Measurements from ENCODE around the gene LAMB4.
A peak's percentile ranks its signal among the peaks of the same experiment; 100 is the strongest.

Gene LAMB4

GRCh38 chr7:108002726-108003598 is 127.2 kb downstream of the LAMB4 start, which contains the start of gene LAMB1:
LAMB1 (minus strand) TSS chr7:108003161; CDS start chr7:108002885, 276 bp downstream.
- no peaks in the 10 kb centered on the region for H3K36me3 ChIP-seq (ENCODE audit: control insufficient read depth, insufficient read depth, low read length)
- peak within 1 kb of the TSS; percentile 95 for H3K56ac ChIP-seq (ENCODE audit: low read length)
- H4K5ac ChIP-seq (ENCODE audit: low read length) = no peak within 1 kb of the TSS
- no peak within 1 kb of the TSS for H2AK5ac ChIP-seq (ENCODE audit: low read length)
- peak within 1 kb of the TSS; percentile 47 for H2BK120ac ChIP-seq (ENCODE audit: low read depth, low read length)
- peak within 1 kb of the TSS; percentile 73 for H3K18ac ChIP-seq (ENCODE audit: low read length)
- peak; percentile 84 for DNase-seq
- H3K4me1 ChIP-seq (ENCODE audit: control insufficient read depth, low read depth, low read length) = peaks cover 2% of the 10 kb centered on the region
- no peaks in the 10 kb centered on the region for H3K79me2 ChIP-seq (ENCODE audit: control insufficient read depth, insufficient read depth, low read length)
- H3K27me3 ChIP-seq (ENCODE audit: insufficient read depth, low read length, poor library complexity) = peaks cover 5% of the 10 kb centered on the region
- no peak within 1 kb of the TSS for H2BK15ac ChIP-seq (replicated peaks; ENCODE audit: low read depth)
- peak within 1 kb of the TSS; percentile 80 for H3K23ac ChIP-seq (ENCODE audit: low read length)
- no CpG with 5 or more reads among the region's 75 CpGs for WGBS (ENCODE audit: extremely low coverage, insufficient coverage, low lambda C conversion rate)
- H2BK5ac ChIP-seq (ENCODE audit: low read length) = no peak within 1 kb of the TSS
- peak within 1 kb of the TSS; percentile 98 for H3K4me2 ChIP-seq (ENCODE audit: low read length)
- no peak within 1 kb of the TSS for H3K4ac ChIP-seq (ENCODE audit: low read depth, low read length)
- peak within 1 kb of the TSS; percentile 85 for H3K9ac ChIP-seq (ENCODE audit: low read length)
- H4K8ac ChIP-seq (ENCODE audit: low read depth, low read length) = no peak within 1 kb of the TSS
- peak within 1 kb of the TSS; percentile 65 for H3K27ac ChIP-seq (ENCODE audit: low read depth, low read length)
- peak within 1 kb of the TSS; percentile 74 for H3K4me3 ChIP-seq (ENCODE audit: low read length)
- peaks cover 2% of the 10 kb centered on the region for H3K79me1 ChIP-seq (ENCODE audit: low read length)

GRCh38 chr7:108001764-108002725 is 128.1 kb downstream of the LAMB4 start:
- peak overlapping the region; percentile 80 for H3K23ac ChIP-seq (ENCODE audit: low read length)
- peaks cover 2% of the 10 kb centered on the region for H3K79me1 ChIP-seq (ENCODE audit: low read length)
- no CpG with 5 or more reads among the region's 75 CpGs for WGBS (ENCODE audit: extremely low coverage, insufficient coverage, low lambda C conversion rate)
- no peak overlapping the region for H4K8ac ChIP-seq (ENCODE audit: low read depth, low read length)
- H3K27me3 ChIP-seq (ENCODE audit: insufficient read depth, low read length, poor library complexity) = peaks cover 5% of the 10 kb centered on the region
- H3K9ac ChIP-seq (ENCODE audit: low read length) = peak overlapping the region; percentile 85
- no peak overlapping the region for H2AK5ac ChIP-seq (ENCODE audit: low read length)
- no peak overlapping the region for H3K4ac ChIP-seq (ENCODE audit: low read depth, low read length)
- no peak overlapping the region for H2BK120ac ChIP-seq (ENCODE audit: low read depth, low read length)
- H3K56ac ChIP-seq (ENCODE audit: low read length) = peak overlapping the region; percentile 95
- peak; percentile 70 for DNase-seq
- no peak overlapping the region for H4K5ac ChIP-seq (ENCODE audit: low read length)
- H3K27ac ChIP-seq (ENCODE audit: low read depth, low read length) = no peak overlapping the region
- peak overlapping the region; percentile 74 for H3K4me3 ChIP-seq (ENCODE audit: low read length)
- H3K36me3 ChIP-seq (ENCODE audit: control insufficient read depth, insufficient read depth, low read length) = no peaks in the 10 kb centered on the region
- peaks cover 2% of the 10 kb centered on the region for H3K4me1 ChIP-seq (ENCODE audit: control insufficient read depth, low read depth, low read length)
- no peak overlapping the region for H2BK5ac ChIP-seq (ENCODE audit: low read length)
- H3K4me2 ChIP-seq (ENCODE audit: low read length) = peak overlapping the region; percentile 98
- no peaks in the 10 kb centered on the region for H3K79me2 ChIP-seq (ENCODE audit: control insufficient read depth, insufficient read depth, low read length)
- peak overlapping the region; percentile 3 for H3K18ac ChIP-seq (ENCODE audit: low read length)
- no peak overlapping the region for H2BK15ac ChIP-seq (replicated peaks; ENCODE audit: low read depth)

- Histone ChIP-seq H3K79me2 (ENCODE audit: control insufficient read depth, insufficient read depth, low read length) (no peaks in the 10 kb centered on the region), H3K4me1 (ENCODE audit: control insufficient read depth, low read depth, low read length) (peaks cover 2% of the 10 kb centered on the region), H3K79me1 (ENCODE audit: low read length) (peaks cover 2% of the 10 kb centered on the region), H3K18ac (ENCODE audit: low read length) (no peak overlapping the region), H2AK5ac (ENCODE audit: low read length) (no peak overlapping the region), H3K4ac (ENCODE audit: low read depth, low read length) (no peak overlapping the region), H3K27ac (ENCODE audit: low read depth, low read length) (no peak overlapping the region), H4K5ac (ENCODE audit: low read length) (no peak overlapping the region), H3K27me3 (ENCODE audit: insufficient read depth, low read length, poor library complexity) (peaks cover 5% of the 10 kb centered on the region), H3K4me2 (ENCODE audit: low read length) (peak overlapping the region; percentile 98), H2BK120ac (ENCODE audit: low read depth, low read length) (no peak overlapping the region), H2BK15ac (replicated peaks; ENCODE audit: low read depth) (no peak overlapping the region), H3K4me3 (ENCODE audit: low read length) (peak overlapping the region; percentile 74), H2BK5ac (ENCODE audit: low read length) (no peak overlapping the region), H4K8ac (ENCODE audit: low read depth, low read length) (no peak overlapping the region), H3K36me3 (ENCODE audit: control insufficient read depth, insufficient read depth, low read length) (no peaks in the 10 kb centered on the region), H3K56ac (ENCODE audit: low read length) (peak overlapping the region; percentile 95), H3K23ac (ENCODE audit: low read length) (peak overlapping the region; percentile 70), H3K9ac (ENCODE audit: low read length) (peak overlapping the region; percentile 85)
- WGBS (ENCODE audit: extremely low coverage, insufficient coverage, low lambda C conversion rate) = no CpG with 5 or more reads among the region's 37 CpGs
- peak; percentile 91 for DNase-seq
Observed at GRCh38 chr7:108000875-108001763, 129.0 kb downstream of the LAMB4 start.

- no peak overlapping the region for H3K27ac ChIP-seq (ENCODE audit: low read depth, low read length)
- H2BK120ac ChIP-seq (ENCODE audit: low read depth, low read length) = no peak overlapping the region
- no peak overlapping the region for H3K4me2 ChIP-seq (ENCODE audit: low read length)
- no peak overlapping the region for H3K18ac ChIP-seq (ENCODE audit: low read length)
- no peak overlapping the region for H3K4ac ChIP-seq (ENCODE audit: low read depth, low read length)
- no peak overlapping the region for H3K56ac ChIP-seq (ENCODE audit: low read length)
- H2AK5ac ChIP-seq (ENCODE audit: low read length) = no peak overlapping the region
- H3K27me3 ChIP-seq (ENCODE audit: insufficient read depth, low read length, poor library complexity) = peaks cover 4% of the 10 kb centered on the region
- DNase-seq = peak; percentile 89
- H3K79me2 ChIP-seq (ENCODE audit: control insufficient read depth, insufficient read depth, low read length) = no peaks in the 10 kb centered on the region
- H4K8ac ChIP-seq (ENCODE audit: low read depth, low read length) = no peak overlapping the region
- H3K4me1 ChIP-seq (ENCODE audit: control insufficient read depth, low read depth, low read length) = peaks cover 4% of the 10 kb centered on the region
- H3K23ac ChIP-seq (ENCODE audit: low read length) = no peak overlapping the region
- H2BK5ac ChIP-seq (ENCODE audit: low read length) = no peak overlapping the region
- H3K4me3 ChIP-seq (ENCODE audit: low read length) = no peak overlapping the region
- no peak overlapping the region for H2BK15ac ChIP-seq (replicated peaks; ENCODE audit: low read depth)
- H3K9ac ChIP-seq (ENCODE audit: low read length) = no peak overlapping the region
- no peaks in the 10 kb centered on the region for H3K36me3 ChIP-seq (ENCODE audit: control insufficient read depth, insufficient read depth, low read length)
- H3K79me1 ChIP-seq (ENCODE audit: low read length) = peaks cover 2% of the 10 kb centered on the region
- WGBS (ENCODE audit: extremely low coverage, insufficient coverage, low lambda C conversion rate) = no CpG with 5 or more reads among the region's 4 CpGs
- H4K5ac ChIP-seq (ENCODE audit: low read length) = no peak overlapping the region
Observed at GRCh38 chr7:107999779-108000560, 130.2 kb downstream of the LAMB4 start.

All from mesendoderm (in vitro differentiated cells).